ENCODE measurements around the gene HIVEP1.

- TF ChIP-seq POLR2A (IDR thresholded peaks at IDR 0.05) (no peak), CTCF (IDR thresholded peaks at IDR 0.05) (no peak)
Measured at GRCh38 chr6:11974089-11974488, 38.0 kb upstream of the HIVEP1 start.

All from body of pancreas (tissue), 4 donors.